GM12891 (cell line): ENCODE data around the gene TATDN2.

Experiments
- DNase-seq: peaks from one replicate; pipeline ENCODE4 v3.0.0; 2011; ENCODE audit warnings: low spot score; ENCODE audit not compliant: insufficient read length
- FAIRE-seq: peaks from 2 replicates; lab custom pipeline; 2011; peaks lifted over from hg19 to GRCh38; lab: Jason Lieb, UNC
- PAX5 ChIP-seq: IDR thresholded peaks from 2 replicates; pipeline ENCODE4 v1.6.1; 2011; ENCODE audit warnings: low read length, moderate library complexity, mild to moderate bottlenecking; ENCODE audit not compliant: insufficient read depth, severe bottlenecking
- POLR2A ChIP-seq: IDR thresholded peaks from 2 replicates; pipeline ENCODE4 v1.6.1; 2011; ENCODE audit warnings: low read depth, low read length, control low read depth
- POLR2AphosphoS5 ChIP-seq: IDR thresholded peaks from 2 replicates; pipeline ENCODE4 v1.6.1; 2011; ENCODE audit warnings: low read depth, low read length, control low read depth
- POU2F2 ChIP-seq: IDR thresholded peaks from 2 replicates; pipeline ENCODE4 v1.6.1; 2011; ENCODE audit warnings: low read depth, mild to moderate bottlenecking, control low read depth, low read length, moderate library complexity
- SPI1 ChIP-seq: IDR thresholded peaks from 2 replicates; pipeline ENCODE4 v1.6.1; 2011; ENCODE audit warnings: low read depth, low read length, control low read depth
- TAF1 ChIP-seq: IDR thresholded peaks from 2 replicates; pipeline ENCODE4 v1.6.1; 2011; ENCODE audit warnings: low read depth, low read length, control low read depth

The TATDN2 gene

DNA sequence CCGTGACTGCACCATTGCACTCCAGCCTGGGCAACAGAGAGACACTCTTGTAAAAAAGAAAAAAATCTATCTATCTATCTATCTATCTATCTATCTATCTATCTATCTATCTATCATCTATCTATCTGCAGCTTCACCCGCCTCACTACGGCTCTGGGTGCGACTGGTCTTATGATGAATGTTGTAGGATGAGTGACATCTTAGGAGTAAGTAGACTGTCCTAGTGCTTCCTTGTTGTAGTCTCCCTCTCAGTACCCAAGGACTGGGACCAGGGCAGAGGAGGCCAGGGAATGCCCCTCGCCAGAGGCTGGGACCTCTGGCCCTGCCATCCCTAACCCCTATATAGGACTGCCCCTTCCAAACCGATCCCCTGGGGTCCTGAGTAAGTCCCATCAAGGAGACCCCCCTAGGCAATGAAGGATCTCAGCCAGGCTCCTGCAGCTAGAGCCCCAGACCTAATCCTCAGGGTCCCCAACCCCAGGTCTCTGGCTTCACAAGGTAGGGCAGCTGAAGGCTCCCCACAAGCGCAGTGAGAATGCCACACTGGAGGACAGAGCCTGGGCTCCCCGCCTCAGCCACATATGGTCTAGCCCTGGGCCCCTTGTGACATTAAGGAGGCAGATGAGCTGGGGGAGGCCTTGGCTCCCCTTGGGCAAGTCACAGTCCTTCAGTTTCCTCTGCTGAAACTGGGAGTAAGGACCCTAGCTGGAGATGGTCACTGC is 73.5 kb downstream of the TATDN2 start:
- no peak for TF ChIP-seq POU2F2
- no peak for TF ChIP-seq TAF1
- no peak for TF ChIP-seq SPI1
- TF ChIP-seq POLR2AphosphoS5: no peak
- DNase-seq: no peak
- FAIRE-seq: no peak

GRCh38 chr3:10322352-10322710 is 74.1 kb downstream of the TATDN2 start:
- no peak for DNase-seq
- no peak for FAIRE-seq
- TF ChIP-seq POU2F2 (no peak), SPI1 (no peak), PAX5 (no peak), POLR2AphosphoS5 (no peak), POLR2A (no peak), TAF1 (no peak)

DNA sequence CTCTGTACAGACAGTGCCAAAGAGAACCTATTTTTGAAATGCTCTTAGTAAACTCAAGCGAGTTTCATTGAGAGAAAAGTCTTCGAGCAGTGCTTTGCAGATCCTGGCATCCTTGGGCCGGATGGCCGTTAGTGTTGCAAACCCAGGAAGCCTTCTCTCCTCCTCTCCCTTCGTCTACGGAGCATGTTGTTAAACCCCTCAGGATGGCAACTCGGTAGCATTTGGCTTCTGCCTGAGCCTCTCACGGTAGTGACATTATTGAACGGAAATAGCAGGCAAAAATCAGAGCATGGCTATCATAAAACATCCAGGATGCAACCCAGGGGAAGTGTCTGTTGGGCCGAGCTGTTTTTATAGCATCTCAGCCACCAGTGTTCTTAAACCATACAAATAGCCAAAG is 79.3 kb downstream of the TATDN2 start:
- FAIRE-seq (no peak), DNase-seq (no peak)
- TF ChIP-seq POLR2A (no peak), POLR2AphosphoS5 (no peak), PAX5 (no peak), POU2F2 (no peak), SPI1 (no peak)

GRCh38 chr3:10328460-10329071 is 80.3 kb downstream of the TATDN2 start:
- no peak for FAIRE-seq
- no peak for DNase-seq
- no peak for TF ChIP-seq SPI1
- TF ChIP-seq TAF1: no peak
- no peak for TF ChIP-seq POLR2AphosphoS5
- TF ChIP-seq POLR2A: no peak

DNA sequence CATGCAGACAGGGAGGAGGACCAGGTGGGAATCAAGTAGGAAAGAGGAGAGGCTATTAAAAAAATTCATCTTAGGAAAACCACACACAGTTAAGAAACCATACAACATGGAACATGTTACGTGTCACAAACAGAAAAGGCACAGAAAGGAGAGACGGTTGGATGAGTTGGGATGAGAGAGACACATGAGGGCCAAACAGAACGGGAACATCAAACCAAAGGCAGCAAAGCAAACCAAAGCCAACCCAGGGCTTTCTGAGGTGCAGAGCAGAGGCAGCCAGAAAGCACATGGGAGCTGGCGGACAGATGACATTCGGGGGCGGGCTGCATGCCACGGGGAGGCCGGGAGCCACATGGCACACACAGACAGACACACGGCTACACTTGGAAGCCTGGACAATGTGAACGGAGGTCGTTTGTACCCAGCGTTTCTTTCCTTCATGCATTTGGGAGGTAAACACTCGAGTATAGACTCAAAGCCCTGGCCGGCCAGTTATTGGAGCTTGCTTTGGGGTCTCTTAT is 81.3 kb downstream of the TATDN2 start:
- no peak for FAIRE-seq
- TF ChIP-seq POU2F2 (no peak), POLR2AphosphoS5 (no peak), POLR2A (no peak), TAF1 (no peak), SPI1 (no peak), PAX5 (no peak)

DNA sequence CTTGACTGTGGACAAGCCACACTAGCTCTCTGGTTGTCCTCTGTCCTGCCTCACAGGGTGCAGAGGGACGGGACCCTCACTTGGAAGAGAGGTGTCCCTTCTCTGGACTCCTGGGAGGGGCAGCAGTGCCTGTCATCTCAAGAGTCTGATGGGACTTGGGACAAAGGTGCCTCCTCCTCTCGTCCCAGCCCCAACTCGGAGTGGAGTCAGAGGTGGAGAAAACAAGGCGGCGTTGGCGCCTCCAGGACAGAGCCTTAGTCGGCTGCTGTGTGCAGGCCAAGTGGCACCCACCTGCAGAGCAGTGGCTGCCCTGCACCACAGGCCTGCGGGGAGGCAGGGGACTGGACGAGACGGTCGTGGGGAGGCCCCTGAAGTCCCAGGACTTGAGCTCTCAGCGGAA is 82.1 kb downstream of the TATDN2 start:
- no peak for DNase-seq
- FAIRE-seq: no peak
- TF ChIP-seq POLR2AphosphoS5: no peak
- no peak for TF ChIP-seq POLR2A
- TF ChIP-seq PAX5: no peak
- TF ChIP-seq TAF1: no peak
- TF ChIP-seq SPI1: no peak
- TF ChIP-seq POU2F2: no peak

More for the DNA sequence above, 81.3 kb downstream of the TATDN2 start:
- DNase-seq: no peak
